ENCODE measurements around the gene KLLN. TPM values are rescaled to one million over a fixed set of nuclear protein-coding genes. Genes with fewer than 3 reads are reported as not detected.

Gene KLLN
- total and polyA plus RNA-seq, 9 of the 15 experiments (the other 6 are each of a cell fraction or from before 2014, with no cell fraction given) = 0.07 to 0.40 (median 0.25) TPM

GRCh38 chr10:87863053-87863943 is at the start of gene KLLN, which contains the start of gene PTEN (continued):
- peak in 1 of 2 experiments; percentile 30; a peak in 1 of 4 replicates for TF ChIP-seq ZMIZ1 (IDR thresholded peaks at IDR 0.05; ENCODE audit: low read depth in 2 of 2, low read length in 2 of 2)
- TF ChIP-seq MBD2 (IDR thresholded peaks at IDR 0.05; ENCODE audit: borderline replicate concordance, low read depth) = no peak
- no peak for TF ChIP-seq HBP1 (CRISPR knock-in tag; IDR thresholded peaks at IDR 0.05)
- no peak for TF ChIP-seq ZNF408 (CRISPR knock-in tag; IDR thresholded peaks at IDR 0.05; ENCODE audit: low read depth)
- no peak for TF ChIP-seq POLR2AphosphoS2 (IDR thresholded peaks at IDR 0.05; ENCODE audit: low read length)
- no peak for TF ChIP-seq MITF (IDR thresholded peaks at IDR 0.05)
- TF ChIP-seq CBX1 (IDR thresholded peaks at IDR 0.05; ENCODE audit: low read depth) = 0 out of 2 replicates have a peak, but pooled peaks have one; percentile 24
- no peak for TF ChIP-seq CEBPZ (IDR thresholded peaks at IDR 0.05; ENCODE audit: borderline replicate concordance, low read depth, low read length)
- TF ChIP-seq CBFA2T2 (conservative IDR thresholded peaks at IDR 0.05) = no peak
- no peak for TF ChIP-seq FOXJ3 (CRISPR knock-in tag; IDR thresholded peaks at IDR 0.05)
- TF ChIP-seq ZNF232 (CRISPR knock-in tag; IDR thresholded peaks at IDR 0.05) = no peak
- no peak for TF ChIP-seq PHB2 (IDR thresholded peaks at IDR 0.05; ENCODE audit: low read depth)
- TF ChIP-seq HDAC6 (IDR thresholded peaks at IDR 0.05; ENCODE audit: low read depth, low read length) = no peak
- TF ChIP-seq HIVEP1 (CRISPR knock-in tag; IDR thresholded peaks at IDR 0.05) = no peak
- peak; percentile 13; the same call in 1 of the 2 replicates for TF ChIP-seq RNF2 (IDR thresholded peaks at IDR 0.05)
- TF ChIP-seq PRMT5 (CRISPR knock-in tag; IDR thresholded peaks at IDR 0.05) = no peak
- TF ChIP-seq ZFP36 (IDR thresholded peaks at IDR 0.05; ENCODE audit: low read depth, low read length, partially characterized antibody) = no peak
- no peak for TF ChIP-seq SMARCE1 (IDR thresholded peaks at IDR 0.05)
- TF ChIP-seq TBP (optimal IDR thresholded peaks at IDR 0.05; ENCODE audit: low read depth, low read length) = peak; percentile 89
